Panc1 (cell line): Measurements from ENCODE around the gene P2RX1.

Source experiments
- TF ChIP-seq, protein P1 (sequence below): fragments of 450-650 bp; IDR thresholded peaks from 2 replicates; pipeline ENCODE4 v1.5.1; 2017; ENCODE audit warnings: mild to moderate bottlenecking
- TF ChIP-seq, protein P2 (sequence below), 2 experiments: IDR thresholded peaks; 2 replicates each; pipeline ENCODE4 v1.6.1; 2011 to 2012; ENCODE audit warnings: low read depth in 2 of 2, control low read depth in 1 of 2, low read length in 1 of 2, mild to moderate bottlenecking in 1 of 2, moderate library complexity in 1 of 2; ENCODE audit not compliant: insufficient read depth in 1 of 2

DNA sequence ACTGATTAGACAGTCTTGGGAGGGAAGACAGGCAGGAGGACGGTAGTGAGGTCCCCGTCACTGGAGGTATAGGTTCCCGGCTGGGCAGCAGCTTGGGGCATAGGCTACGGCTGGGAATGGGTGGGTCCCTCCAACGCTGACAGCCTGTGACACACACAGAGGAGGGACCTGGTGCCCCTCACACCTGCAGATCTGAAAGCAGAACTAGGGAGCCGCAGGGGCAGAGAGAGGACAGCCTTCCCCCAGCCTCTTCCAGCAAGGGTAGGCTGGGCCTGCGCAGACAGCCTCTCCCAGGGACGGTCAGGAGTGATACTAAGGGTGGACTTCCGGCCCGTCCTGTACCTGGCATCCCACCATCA lies 2.0 kb downstream of the P2RX1 start:
- TF ChIP-seq, protein P1, sequence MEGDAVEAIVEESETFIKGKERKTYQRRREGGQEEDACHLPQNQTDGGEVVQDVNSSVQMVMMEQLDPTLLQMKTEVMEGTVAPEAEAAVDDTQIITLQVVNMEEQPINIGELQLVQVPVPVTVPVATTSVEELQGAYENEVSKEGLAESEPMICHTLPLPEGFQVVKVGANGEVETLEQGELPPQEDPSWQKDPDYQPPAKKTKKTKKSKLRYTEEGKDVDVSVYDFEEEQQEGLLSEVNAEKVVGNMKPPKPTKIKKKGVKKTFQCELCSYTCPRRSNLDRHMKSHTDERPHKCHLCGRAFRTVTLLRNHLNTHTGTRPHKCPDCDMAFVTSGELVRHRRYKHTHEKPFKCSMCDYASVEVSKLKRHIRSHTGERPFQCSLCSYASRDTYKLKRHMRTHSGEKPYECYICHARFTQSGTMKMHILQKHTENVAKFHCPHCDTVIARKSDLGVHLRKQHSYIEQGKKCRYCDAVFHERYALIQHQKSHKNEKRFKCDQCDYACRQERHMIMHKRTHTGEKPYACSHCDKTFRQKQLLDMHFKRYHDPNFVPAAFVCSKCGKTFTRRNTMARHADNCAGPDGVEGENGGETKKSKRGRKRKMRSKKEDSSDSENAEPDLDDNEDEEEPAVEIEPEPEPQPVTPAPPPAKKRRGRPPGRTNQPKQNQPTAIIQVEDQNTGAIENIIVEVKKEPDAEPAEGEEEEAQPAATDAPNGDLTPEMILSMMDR, result no peak
- TF ChIP-seq, protein P2, sequence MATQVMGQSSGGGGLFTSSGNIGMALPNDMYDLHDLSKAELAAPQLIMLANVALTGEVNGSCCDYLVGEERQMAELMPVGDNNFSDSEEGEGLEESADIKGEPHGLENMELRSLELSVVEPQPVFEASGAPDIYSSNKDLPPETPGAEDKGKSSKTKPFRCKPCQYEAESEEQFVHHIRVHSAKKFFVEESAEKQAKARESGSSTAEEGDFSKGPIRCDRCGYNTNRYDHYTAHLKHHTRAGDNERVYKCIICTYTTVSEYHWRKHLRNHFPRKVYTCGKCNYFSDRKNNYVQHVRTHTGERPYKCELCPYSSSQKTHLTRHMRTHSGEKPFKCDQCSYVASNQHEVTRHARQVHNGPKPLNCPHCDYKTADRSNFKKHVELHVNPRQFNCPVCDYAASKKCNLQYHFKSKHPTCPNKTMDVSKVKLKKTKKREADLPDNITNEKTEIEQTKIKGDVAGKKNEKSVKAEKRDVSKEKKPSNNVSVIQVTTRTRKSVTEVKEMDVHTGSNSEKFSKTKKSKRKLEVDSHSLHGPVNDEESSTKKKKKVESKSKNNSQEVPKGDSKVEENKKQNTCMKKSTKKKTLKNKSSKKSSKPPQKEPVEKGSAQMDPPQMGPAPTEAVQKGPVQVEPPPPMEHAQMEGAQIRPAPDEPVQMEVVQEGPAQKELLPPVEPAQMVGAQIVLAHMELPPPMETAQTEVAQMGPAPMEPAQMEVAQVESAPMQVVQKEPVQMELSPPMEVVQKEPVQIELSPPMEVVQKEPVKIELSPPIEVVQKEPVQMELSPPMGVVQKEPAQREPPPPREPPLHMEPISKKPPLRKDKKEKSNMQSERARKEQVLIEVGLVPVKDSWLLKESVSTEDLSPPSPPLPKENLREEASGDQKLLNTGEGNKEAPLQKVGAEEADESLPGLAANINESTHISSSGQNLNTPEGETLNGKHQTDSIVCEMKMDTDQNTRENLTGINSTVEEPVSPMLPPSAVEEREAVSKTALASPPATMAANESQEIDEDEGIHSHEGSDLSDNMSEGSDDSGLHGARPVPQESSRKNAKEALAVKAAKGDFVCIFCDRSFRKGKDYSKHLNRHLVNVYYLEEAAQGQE (IDR thresholded peaks at IDR 0.05; ENCODE audit: insufficient read depth in 1 of 2, low read depth in 2 of 2, low read length in 1 of 2), result no peak
